Neural cell (in vitro differentiated cells): ENCODE results near the gene ASB12. TPM values are rescaled to one million over a fixed set of nuclear protein-coding genes. Genes with fewer than 3 reads are reported as not detected.

ENCODE experiments used
- H2AFZ ChIP-seq: fragments of 200-600, 300-800 bp; sonication (generic), shearing (Covaris generic); 2 replicates; pipeline ENCODE4 v1.6.0; 2014; ENCODE audit warnings: low read depth, mild to moderate bottlenecking, antibody characterized with exemption, low read length, moderate library complexity
- H3F3A ChIP-seq: fragments of 200-600 bp; shearing (Covaris generic); 2 replicates; pipeline ENCODE4 v1.6.1; 2016; ENCODE audit warnings: mild to moderate bottlenecking, moderate library complexity, mixed read lengths, antibody characterized with exemption, low read length; ENCODE audit not compliant: insufficient read depth, poor library complexity, severe bottlenecking
- H3K27ac ChIP-seq: fragments of 200-600, 300-800 bp; sonication (generic), shearing (Covaris generic); 2 replicates; pipeline ENCODE4 v1.5.1; 2014; ENCODE audit warnings: mild to moderate bottlenecking, low read length, moderate library complexity
- H3K27me3 ChIP-seq: fragments of 300-800, 200-600 bp; sonication (generic), shearing (Covaris generic); 2 replicates; pipeline ENCODE4 v1.6.0; 2014; ENCODE audit warnings: mild to moderate bottlenecking, low read depth, low read length, moderate library complexity; ENCODE audit not compliant: insufficient read depth
- H3K36me3 ChIP-seq: fragments of 300-800, 200-600 bp; sonication (generic), shearing (Covaris generic); 2 replicates; pipeline ENCODE4 v1.5.1; 2014; ENCODE audit warnings: mild to moderate bottlenecking, antibody characterized with exemption, low read length, moderate library complexity; ENCODE audit not compliant: insufficient read depth
- H3K4me2 ChIP-seq: fragments of 300-800, 200-600 bp; sonication (generic), shearing (Covaris generic); 2 replicates; pipeline ENCODE4 v1.6.0; 2014; ENCODE audit warnings: mild to moderate bottlenecking, low read length
- H3K4me3 ChIP-seq: fragments of 300-800, 200-600 bp; sonication (generic), shearing (Covaris generic); 2 replicates; pipeline ENCODE4 v1.5.1; 2014; ENCODE audit warnings: mild to moderate bottlenecking, low read length, moderate library complexity
- H3K79me2 ChIP-seq: fragments of 200-600 bp; shearing (Covaris generic); replicated peaks from 2 replicates; pipeline ENCODE4 v1.6.0; 2014; ENCODE audit warnings: mild to moderate bottlenecking, low read length, moderate library complexity; ENCODE audit not compliant: insufficient read depth
- H3K9ac ChIP-seq: fragments of 300-800, 200-600 bp; sonication (generic), shearing (Covaris generic); 2 replicates; pipeline ENCODE4 v1.6.1; 2016; ENCODE audit warnings: mild to moderate bottlenecking, low read length, mixed read lengths
- H3K9me2 ChIP-seq: fragments of 200-600 bp; shearing (Covaris generic); 2 replicates; pipeline ENCODE4 v1.6.1; 2016; ENCODE audit warnings: mild to moderate bottlenecking, low read length, mixed read lengths; ENCODE audit not compliant: insufficient read depth
- H3K9me3 ChIP-seq: fragments of 200-600, 300-800 bp; sonication (generic), shearing (Covaris generic); 2 replicates; pipeline ENCODE4 v1.6.1; 2016; ENCODE audit warnings: mild to moderate bottlenecking, mixed run types, low read length, moderate library complexity, mixed read lengths
- H4K20me1 ChIP-seq: fragments of 200-600 bp; shearing (Covaris generic); 2 replicates; pipeline ENCODE4 v1.6.1; 2016; ENCODE audit warnings: mild to moderate bottlenecking, mixed run types; ENCODE audit not compliant: insufficient read depth
- EP300 ChIP-seq: fragments of 450-650 bp; conservative IDR thresholded peaks from 2 replicates; pipeline ENCODE4 v1.6.1; 2014; ENCODE audit warnings: antibody characterized with exemption, mild to moderate bottlenecking, moderate library complexity; ENCODE audit not compliant: poor library complexity, severe bottlenecking
- MXI1 ChIP-seq: fragments of 450-650 bp; conservative IDR thresholded peaks from 2 replicates; pipeline ENCODE4 v1.6.1; 2014; ENCODE audit warnings: antibody characterized with exemption, mild to moderate bottlenecking; ENCODE audit not compliant: poor library complexity, severe bottlenecking
- POLR2AphosphoS5 ChIP-seq: IDR thresholded peaks from 2 replicates; pipeline ENCODE4 v1.6.1; 2012
- RAD21 ChIP-seq: fragments of 450-650 bp; conservative IDR thresholded peaks from 2 replicates; pipeline ENCODE4 v1.6.1; 2014; ENCODE audit warnings: antibody characterized with exemption, mild to moderate bottlenecking, moderate library complexity
- SMC3 ChIP-seq: fragments of 450-650 bp; conservative IDR thresholded peaks from 2 replicates; pipeline ENCODE4 v1.6.1; 2014; ENCODE audit warnings: antibody characterized with exemption, mild to moderate bottlenecking, moderate library complexity; ENCODE audit not compliant: poor library complexity
- TAF1 ChIP-seq: IDR thresholded peaks from 2 replicates; pipeline ENCODE4 v1.6.1; 2012; ENCODE audit warnings: low read depth
- polyA plus RNA-seq: library from polyadenylated mRNA; depleted of rRNA; stranded (reverse); fragments of >200 nt; gene quantifications from 2 replicates; pipeline ENCODE4 v1.2.3, GENCODE V29; 2014
- small RNA-seq, 3 experiments: library from RNA; depleted of rRNA; stranded (forward); fragments of <200 nt; gene quantifications; one replicate each; pipeline ENCODE3, GENCODE V24; 2012
- TF ChIP-seq, protein P1 (sequence below): fragments of 450-650 bp; IDR thresholded peaks from 2 replicates; pipeline ENCODE4 v1.5.1; 2014; ENCODE audit warnings: antibody characterized with exemption, mild to moderate bottlenecking, moderate library complexity; ENCODE audit not compliant: poor library complexity, severe bottlenecking

The ASB12 gene
- polyA plus RNA-seq, 1 donor from 2014 or later, result 1.5 TPM

DNA sequence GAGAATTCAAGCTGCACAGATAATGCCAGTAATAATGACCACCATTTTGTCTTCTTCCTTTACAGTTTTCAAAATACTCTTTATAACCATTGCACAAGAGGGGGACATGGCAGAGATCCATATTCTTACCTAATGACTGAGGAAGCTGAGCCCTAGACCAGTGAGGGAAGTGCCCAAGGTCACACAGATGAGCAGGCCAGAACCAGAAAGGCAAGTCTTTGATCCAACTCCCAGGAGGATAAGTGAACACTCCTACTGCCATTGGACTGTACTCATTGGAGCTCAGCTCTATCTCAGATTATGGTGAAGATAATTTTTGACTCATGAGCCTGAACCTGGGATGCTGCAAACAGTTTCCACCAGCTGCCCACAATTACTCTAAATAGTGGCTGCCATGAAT, 53.5 kb downstream of the ASB12 start:
- H3K9ac ChIP-seq, result no peak overlapping the region
- H3K36me3 ChIP-seq, result no peaks in the 10 kb centered on the region
- no peaks in the 10 kb centered on the region for H3K27me3 ChIP-seq
- no peaks in the 10 kb centered on the region for H3K79me2 ChIP-seq
- no peaks in the 10 kb centered on the region for H3F3A ChIP-seq
- no peak overlapping the region for H3K4me2 ChIP-seq
- no peak overlapping the region for H2AFZ ChIP-seq
- no peak overlapping the region for H3K4me3 ChIP-seq
- H3K27ac ChIP-seq, result no peak overlapping the region
- no peaks in the 10 kb centered on the region for H3K9me3 ChIP-seq
- no peak for TF ChIP-seq EP300
- no peak for TF ChIP-seq POLR2AphosphoS5
- TF ChIP-seq MXI1, result no peak
- TF ChIP-seq RAD21, result no peak
- TF ChIP-seq, protein P1, sequence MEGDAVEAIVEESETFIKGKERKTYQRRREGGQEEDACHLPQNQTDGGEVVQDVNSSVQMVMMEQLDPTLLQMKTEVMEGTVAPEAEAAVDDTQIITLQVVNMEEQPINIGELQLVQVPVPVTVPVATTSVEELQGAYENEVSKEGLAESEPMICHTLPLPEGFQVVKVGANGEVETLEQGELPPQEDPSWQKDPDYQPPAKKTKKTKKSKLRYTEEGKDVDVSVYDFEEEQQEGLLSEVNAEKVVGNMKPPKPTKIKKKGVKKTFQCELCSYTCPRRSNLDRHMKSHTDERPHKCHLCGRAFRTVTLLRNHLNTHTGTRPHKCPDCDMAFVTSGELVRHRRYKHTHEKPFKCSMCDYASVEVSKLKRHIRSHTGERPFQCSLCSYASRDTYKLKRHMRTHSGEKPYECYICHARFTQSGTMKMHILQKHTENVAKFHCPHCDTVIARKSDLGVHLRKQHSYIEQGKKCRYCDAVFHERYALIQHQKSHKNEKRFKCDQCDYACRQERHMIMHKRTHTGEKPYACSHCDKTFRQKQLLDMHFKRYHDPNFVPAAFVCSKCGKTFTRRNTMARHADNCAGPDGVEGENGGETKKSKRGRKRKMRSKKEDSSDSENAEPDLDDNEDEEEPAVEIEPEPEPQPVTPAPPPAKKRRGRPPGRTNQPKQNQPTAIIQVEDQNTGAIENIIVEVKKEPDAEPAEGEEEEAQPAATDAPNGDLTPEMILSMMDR, result no peak
- TF ChIP-seq TAF1, result no peak
- TF ChIP-seq SMC3, result no peak
- H3K9me2 ChIP-seq, result no peaks in the 10 kb centered on the region
- no peaks in the 10 kb centered on the region for H4K20me1 ChIP-seq

Small RNA genes lying within 50 kb of the gene (small RNA-seq; reads per million reads assigned to genes)
- gene RN7SL799P, result 0 reads per million in 3 experiments

Other genes with a start within 250 kb of the ASB12 start
- 3.1 and 4.0 TPM in 2 replicates for gene AMER1, start 24.9 kb downstream of the ASB12 start, polyA plus RNA-seq
- 1.8 and 2.1 TPM in 2 replicates for gene MTMR8, start 164.8 kb upstream of the ASB12 start, polyA plus RNA-seq